SHP77 treated with DMSO at 0.1 percent for 48 hours (cell line): ENCODE data around the gene GMCL1.
A peak's percentile ranks its signal among the peaks of the same experiment; 100 is the strongest.
"Not testable (repeated sequence)": the region's sequence is repeated elsewhere in the genome, so short reads cannot be mapped to it uniquely, and the experiment has no call there.

Experiments
- DNase-seq: peaks from one replicate; lab custom pipeline; 2025; lab: John Stamatoyannopoulos, UW

The GMCL1 gene

DNA sequence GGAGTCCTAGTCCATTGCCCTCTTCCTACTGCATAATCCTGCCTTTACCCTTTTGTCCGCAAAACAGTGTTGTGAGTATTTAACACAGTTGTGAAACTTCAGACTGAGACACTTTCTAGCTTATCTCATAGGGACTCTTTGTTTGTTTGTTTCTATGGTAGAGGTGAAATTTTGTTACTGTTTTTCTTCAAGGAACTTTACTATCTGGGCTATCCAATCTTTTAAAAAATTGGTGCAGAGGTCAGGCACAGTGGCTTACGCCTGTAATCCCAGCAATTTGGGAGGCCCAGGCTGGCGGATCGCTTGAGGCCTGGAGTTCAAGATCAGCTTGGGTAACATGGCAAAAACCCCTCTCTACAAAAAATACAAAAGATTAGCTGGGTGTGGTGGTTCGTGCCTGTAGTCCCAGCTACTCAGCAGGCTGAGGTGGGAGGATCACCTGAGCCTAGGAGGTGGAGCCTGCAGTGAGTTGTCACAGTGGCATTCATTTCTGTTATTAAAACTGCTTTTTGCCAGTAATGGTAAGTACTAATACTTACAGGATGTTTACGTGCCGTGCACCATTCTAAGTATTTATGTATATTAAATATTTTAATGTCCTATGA is 18.8 kb downstream of the GMCL1 start:
- no peak for DNase-seq

DNA sequence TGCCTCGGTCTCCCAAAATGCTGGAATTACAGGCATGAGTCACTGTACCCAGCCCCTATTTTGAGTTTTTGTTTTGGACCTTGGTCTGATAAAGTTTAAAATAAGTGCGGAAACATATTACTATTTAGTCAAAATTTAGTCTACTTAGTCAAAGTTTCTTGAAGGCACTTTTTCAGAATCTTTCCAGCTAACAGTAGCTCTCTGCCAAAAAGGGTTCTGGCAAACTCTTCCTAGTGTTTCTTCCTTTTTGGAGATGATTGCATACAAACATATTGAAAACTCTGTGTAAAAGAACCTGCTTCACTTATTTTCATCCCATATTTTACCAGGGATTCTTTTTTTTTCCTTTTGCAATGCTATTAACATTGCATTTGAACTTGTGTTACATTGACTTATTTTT is 28.8 kb downstream of the GMCL1 start:
- DNase-seq = no peak

DNA sequence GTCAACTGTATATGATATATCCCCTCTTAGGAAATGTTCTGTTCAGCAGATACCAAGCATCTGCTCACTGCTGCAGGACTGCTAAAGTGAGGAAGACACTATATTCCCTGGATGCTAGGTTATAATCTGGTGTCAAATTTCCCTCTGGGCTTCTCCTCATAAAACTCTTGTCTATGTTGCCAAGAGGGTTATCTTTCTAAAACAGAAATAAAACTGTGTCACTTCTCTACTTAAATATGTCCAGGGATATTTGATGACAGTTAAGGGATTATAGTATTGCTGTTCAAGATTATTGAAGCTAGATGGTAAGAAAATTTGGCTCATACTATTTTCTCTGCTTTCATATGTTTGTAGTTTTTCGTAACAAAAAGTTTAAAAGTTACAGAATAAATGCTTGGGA is 33.8 kb downstream of the GMCL1 start:
- no peak for DNase-seq

DNA sequence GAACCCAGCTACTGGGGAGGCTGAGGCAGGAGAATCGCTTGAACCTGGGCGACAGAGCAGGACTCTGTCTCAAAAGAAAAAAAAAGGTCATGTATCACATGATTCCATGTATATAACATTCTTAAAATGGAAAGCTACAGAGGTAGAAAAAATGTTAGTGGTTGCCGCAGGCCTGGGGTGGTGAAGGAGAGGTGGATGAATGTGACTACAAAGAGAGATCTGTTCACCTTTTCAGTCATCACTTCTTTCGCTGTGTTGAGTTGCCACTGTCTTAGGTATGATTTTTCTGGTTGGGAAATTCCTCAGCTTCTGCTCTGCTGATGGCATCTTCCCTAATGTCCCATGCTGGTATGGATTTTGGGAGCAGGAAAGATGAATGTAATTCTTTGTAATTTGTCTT is 59.0 kb downstream of the GMCL1 start:
- DNase-seq = no peak

DNA sequence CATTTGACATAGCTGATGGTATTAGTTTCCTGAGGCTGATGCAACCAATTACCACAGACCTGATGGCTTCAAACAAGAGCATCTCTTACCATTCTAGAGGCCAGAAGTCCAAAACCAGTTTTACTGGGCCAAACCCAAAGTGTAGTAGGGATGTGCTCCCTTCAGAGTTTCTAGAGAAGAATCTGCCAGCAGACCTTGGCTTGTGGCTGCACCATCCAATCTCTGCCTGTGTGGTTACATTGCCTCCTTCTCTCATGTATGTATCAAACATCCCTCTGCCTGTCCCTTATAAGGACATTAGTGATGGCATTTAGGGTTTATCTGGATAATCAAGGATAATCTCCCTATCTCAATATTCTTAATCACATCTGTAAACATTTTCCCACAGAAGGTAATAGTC is 59.8 kb downstream of the GMCL1 start:
- DNase-seq = no peak

DNA sequence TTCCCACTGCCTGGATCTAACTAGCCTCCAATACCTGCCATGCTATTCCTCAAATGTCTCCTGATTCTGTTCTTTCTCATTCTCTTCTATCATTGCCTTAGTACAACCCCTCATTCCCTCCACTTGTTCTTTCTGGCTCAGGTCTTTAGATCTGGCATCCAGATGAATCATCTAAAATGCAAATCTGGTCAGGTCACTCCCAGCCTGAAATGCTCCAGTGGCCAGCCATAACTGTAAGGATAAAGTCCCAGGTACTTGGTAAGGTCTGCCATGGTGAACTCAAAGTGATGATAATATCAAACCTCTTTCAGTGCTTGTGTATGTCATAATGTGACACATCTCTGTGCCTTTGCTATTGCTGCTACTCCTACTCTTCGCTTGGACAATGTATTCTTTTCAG is 61.4 kb downstream of the GMCL1 start:
- DNase-seq = no peak

DNA sequence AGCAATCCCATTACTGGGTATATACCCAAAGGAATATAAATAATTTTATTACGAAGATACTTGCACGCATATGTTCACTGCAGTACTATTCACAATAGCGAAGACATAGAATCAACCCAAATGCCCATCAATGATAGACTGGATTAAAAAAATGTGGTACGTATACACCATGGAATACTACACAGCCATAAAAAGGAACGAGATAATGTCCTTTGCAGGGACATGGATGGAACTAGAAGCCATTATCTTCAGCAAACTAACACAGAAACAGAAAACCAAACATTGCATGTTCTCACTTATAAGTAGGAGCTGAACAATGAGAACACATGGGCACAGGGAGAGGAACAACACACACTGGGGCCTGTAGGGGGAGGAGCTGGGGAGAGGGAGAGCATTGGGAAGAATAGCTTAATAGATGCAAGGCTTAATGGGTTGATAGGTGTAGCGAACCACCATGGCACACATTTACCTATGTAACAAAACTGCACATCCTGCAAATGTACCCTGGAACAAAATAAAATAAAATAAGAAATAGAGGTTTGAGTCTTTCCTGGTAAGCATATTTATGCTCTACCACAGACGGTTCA is 63.5 kb downstream of the GMCL1 start:
- not testable (repeated sequence) for DNase-seq

DNA sequence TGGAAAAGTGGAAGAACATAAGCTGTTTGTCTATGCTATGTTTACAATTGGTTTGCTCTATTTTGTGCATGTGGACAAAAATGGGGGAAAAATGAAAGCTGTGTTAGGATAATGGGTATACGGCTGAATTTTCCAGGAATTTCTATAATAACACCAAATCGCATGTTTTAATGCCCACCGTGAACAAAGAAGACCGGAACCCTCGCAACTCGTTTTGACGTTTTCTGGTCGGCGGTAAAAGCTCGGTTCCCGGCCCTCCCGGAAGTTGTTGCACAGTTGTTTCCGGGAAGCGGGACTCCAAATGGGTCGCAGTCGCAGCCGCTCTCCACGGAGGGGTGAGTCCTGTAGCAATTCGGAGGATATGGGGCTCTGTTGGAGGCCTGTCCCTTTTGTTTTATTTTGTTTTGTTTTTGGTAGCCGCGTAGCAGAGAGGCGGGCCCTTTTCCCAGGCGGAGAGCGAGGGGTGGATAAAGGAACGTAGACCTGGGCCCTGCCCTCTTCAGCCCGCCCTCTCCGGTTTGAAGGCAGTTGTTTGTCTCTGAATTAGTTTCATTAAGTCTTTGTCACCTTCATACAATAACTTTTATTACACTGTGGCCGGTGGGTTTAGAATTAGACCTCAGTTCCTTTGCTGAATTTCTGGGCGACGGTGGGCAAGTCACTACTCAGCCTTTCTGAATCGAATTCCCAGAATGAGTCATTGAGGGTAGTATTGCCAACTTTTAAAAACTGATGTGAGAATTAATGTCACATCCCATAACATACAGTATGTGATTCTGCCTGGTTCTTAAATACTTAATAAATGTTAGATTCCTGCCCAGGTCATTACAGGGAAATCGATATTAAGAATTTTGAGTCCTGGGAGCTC is 64.5 kb downstream of the GMCL1 start, which contains the start of gene SNRNP27:
SNRNP27 (plus strand) TSS at position 273 of the 868 bp plus-strand sequence; CDS start at position 302, 29 bp downstream.
- DNase-seq = peak; percentile 56

DNA sequence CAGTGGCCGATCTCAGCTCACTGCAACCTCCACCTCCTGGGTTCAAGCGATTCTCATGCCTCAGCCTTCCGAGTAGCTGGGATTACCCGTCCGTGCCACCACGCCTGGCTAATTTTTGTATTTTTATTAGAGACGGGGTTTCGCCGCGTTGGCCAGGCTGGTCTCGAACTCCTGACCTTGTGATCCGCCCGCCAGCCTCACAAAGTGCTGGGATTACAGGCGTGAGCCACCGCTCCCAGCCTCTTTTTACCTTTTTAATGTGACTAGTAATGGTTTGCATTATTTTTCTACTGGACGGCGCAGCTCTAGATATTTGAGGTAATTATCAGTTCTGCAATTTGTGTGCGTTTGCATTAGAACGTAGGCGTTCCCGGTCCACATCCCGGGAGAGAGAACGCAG is 65.3 kb downstream of the GMCL1 start:
- not testable (repeated sequence) for DNase-seq

DNA sequence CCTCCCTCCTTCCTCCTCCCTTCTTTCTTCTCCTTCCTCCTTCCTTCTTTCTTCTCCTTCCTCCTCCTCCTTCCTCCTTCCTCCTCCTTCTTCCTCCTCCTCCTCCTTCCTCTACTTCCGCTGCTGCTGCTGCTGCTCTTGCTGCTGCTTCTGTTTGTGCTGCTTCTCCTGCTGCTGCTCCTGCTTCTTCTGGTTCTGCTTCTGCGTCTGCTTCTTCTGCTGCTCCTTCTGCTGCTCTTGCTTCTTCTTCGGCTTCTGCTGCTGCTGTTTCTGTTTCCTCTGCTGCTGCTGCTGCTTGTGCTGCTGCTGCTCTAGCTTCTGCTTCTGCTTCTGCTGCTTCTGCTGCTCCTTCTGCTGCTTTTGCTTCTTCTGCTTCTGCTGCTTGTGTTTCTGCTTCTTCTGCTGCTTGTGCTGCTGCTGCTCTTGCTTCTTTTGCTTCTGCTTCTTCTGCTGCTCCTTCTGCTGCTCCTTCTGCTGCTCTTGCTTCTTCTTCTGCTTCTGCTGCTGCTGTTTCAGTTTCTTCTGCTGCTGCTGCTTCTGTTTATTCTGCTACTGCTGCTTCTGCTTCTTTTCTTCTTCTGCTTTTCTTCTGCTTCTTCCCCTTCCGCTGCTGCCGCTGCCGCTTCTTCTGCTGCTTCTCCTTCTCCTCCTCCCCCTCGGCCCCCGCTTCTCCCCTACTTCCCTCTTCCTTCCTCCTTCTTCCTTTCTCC is 72.9 kb downstream of the GMCL1 start:
- DNase-seq = no peak

DNA sequence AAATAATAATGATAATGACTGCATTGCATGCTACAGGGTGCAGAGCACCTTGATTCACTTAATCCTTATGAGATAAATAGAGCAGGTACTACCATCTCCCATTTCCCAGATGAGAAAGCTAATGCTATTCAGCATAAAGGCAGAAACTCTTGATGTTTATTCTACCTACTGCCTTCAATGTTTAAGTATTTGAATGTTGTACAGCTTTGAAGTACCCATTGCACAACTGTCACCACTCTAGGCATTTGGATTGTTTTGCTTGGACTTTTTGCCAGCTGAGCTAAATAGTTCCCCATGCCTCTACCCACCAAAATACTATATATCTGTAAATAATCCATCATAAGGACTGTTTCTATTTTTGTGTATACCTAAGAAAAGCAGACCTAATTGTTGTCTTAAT is 77.8 kb downstream of the GMCL1 start:
- no peak for DNase-seq

DNA sequence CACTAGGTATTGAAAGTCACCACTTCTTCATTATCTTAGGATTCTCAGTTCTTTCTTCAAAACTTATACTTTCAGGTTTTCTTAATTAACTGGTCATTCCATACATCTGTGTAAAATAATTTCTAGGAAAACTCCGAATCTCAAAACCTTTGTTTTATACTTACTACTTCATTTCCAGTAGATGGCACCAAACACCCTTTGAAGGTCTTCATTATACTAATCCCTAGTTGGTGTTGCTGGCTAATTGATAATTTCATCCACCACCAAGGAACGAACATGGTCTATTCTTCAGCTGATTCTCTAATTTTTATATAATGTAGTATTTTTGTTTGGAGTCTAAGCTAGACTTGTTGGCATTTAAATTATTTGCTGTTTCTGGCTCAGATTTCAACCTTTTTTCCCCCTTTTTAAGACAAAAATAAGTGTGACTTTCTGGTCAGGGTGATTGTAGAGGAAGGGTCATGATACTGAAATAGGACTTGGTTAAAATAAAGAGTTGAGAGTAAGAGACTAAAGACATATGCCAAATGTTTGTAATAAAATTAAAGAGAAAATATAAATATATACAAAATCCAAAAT is 82.6 kb downstream of the GMCL1 start:
- DNase-seq = peak; percentile 22

DNA sequence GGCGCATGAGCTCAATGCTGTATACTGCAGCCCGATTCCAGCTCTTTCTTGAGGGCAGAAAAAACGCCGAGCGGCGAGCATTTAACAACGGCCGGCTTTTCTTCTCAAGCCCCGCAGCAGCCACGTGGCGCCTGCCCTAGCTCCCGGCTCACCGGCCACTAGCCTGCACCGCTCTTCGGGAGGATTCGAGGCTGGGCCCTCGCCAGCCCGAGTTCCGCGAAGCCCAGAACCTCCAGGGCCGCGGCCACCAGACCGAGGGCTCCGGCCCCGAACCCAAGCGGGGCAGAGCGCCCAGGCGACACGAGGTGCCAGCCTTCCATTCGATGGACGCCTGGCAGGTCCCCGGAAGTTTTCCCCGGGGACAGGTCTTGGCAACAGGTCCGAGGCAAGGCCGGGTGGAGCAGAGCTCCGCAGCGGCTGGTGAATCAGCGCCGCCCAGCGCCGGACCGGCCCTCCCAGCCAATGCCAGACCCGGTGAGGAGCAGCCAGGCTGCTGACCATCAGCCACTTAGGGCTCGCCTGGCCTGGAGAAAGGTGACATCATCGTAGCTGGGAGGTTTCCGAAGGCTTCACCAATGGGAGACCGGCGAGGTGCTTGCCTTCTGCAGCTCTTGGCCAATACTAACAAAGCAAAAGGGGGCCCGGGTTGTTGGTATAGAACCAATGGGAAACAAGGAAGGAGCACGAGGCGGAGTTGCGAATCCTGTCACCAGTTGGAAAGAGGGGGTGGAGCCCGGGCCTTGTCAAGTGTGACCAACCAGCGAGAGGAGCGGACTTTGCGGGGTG is 84.9 kb downstream of the GMCL1 start:
- peak; percentile 99 for DNase-seq

DNA sequence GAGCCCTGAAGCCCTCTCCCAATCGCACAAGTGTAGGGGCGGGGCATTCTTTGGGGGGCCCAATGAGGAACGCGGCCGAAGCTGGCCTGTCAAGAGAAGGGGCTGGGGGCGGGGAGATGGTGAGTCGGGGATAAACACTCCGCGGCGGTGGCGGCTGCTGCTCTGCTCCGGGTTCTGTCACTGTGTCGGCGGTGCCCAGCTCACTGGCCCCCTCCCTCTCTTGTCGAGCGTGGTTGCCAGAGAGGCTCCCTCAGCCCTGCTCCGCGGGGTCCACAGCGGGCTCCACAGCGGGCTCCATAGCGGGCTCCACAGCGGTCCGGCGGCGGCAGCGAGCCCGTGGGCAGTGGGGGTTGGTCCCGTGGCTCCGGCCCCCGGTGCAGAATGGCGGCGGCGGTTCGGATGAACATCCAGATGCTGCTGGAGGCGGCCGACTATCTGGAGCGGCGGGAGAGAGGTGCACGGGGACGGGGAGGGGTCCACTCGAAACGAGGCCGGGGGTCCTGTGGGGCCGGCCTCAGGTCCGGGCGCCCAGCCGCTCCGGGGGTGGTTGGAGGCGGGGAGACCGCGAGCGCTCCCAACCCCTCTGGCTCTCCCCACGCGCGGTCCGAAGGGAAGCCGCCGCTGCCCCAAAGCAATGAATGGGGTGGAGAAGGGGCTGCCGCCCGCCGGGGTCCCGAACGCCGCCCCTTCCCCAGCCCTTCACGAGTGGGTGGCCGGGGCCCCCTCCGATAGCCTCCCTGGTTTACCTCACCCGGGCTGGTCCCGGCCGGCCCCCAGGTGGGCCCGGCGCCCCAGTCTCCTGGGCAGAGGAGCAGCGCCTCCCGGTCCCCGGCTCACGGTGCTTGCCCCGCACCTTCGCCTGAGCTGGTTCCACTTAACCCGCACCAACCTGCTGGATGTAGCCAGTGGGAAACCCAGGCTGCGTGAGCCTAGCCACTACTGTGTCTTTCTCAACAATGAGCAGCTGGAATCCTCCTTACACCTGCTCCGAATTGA is 85.8 kb downstream of the GMCL1 start, which contains the start of gene MXD1:
MXD1 (plus strand) TSS at position 160 of the 996 bp plus-strand sequence; CDS start at position 382, 222 bp downstream.
- no peak for DNase-seq

DNA sequence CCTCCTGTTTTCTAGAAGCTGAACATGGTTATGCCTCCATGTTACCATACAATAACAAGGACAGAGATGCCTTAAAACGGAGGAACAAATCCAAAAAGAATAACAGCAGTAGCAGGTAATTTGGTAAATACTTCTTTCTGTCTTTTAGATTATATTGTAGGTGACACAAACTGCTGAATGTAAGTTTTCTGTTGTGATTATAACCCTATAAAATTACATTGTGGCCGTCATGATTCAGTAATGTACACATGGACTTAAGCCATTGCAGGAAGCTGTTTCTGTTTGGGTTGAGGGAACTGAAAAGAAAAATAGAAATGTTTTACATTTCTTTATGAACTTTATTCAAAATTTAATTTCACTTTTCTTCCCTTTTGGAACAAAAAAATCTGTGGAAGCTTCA is 86.6 kb downstream of the GMCL1 start:
- no peak for DNase-seq

DNA sequence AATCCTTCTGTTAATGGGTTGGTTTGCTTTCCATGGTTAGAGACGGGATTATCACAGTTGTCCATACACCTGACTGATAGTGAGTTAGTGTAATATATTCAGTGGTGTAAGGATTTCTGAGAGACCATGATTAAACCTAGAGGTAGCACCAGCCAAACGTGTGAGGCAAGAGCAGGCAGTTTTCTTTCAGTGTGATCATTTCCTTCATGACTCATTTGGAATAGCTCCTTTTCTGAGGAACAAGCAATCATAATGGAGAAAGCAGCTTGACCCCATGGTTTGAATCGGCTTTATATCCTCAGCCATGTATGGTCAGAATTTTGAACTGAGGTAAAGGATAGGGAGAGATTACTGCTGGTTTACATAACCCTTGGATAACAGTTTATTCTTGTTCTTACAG is 88.4 kb downstream of the GMCL1 start:
- no peak for DNase-seq

DNA sequence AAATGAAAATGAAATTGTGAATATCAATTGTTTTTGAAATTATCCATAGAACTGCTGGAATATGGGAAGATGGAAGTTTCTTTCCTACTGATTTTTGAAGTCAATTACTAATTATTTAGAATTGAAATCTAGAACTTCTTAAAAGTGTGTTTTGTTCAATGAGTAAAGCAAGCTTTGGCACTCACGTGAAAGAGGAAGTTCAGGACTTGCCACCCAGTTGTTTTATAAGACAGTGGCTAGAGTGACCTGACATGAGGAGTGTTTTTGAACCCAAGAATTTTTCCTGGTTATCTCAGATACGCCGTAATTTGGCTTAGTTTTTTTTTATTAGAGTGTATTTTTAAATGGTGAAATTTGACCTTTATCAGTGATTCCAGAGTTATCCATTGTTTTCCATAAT is 88.9 kb downstream of the GMCL1 start:
- no peak for DNase-seq

DNA sequence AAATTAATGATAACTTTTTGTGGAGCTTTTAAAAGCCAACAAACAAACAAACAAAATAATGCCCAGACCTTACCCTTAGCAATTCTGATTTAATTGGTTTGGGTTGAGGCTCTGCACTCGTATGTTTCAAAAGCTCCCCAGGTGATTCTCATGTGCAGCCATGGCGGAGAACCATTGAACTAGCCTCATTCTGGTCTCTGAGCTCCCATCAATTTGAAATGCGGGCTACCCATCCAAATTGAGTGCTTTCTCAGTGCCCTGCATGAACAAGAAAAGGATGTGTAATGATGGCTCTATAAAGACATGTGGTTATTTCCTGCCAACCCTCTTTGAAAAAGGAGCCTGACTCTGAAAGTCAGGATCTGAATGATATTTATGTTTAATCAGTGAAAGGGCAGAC is 93.7 kb downstream of the GMCL1 start:
- no peak for DNase-seq

DNA sequence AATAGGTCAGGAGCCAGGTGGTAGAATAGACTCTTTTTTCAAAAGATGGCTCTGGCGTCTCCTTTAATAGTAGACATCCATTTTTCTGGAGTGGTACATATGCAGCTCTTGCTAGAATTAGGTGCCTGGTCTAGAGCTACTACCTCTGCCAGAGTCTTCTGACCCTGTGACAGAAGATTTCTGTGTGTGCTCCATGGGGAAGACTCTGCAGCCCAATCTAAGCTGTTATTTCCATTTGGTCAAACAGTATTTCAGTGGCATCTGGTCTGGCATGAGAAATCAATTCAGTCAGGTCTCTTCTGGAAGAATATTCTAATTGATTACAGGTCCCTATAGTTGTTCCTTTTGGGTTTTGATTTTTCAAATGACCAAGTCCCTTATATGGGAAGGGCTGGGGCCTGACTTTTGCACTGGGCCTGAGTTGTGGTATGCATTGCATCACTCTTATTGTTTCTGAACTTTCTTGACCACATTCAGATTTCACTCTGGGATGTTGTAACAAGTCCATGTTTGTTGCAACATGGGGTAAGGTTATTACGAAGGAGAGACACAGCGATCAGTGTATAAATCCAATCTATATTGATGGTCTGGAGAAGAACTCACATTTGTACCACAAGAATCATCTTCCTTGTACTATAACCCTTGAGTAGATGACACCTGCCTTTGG is 97.5 kb downstream of the GMCL1 start:
- no peak for DNase-seq
